HG03139 (cell line): ENCODE data around the gene IL5.

Experiments
- ATAC-seq: cut with Tn5 transposase; IDR thresholded peaks from one replicate; pipeline ENCODE4 v1.9.1; 2021; ENCODE audit not compliant: unreplicated experiment

The IL5 gene

GRCh38 chr5:132499440-132500243 is 43.7 kb downstream of the IL5 start:
- no peak for ATAC-seq

GRCh38 chr5:132498686-132499271 is 44.5 kb downstream of the IL5 start:
- ATAC-seq, result no peak

GRCh38 chr5:132498152-132498551 is 45.2 kb downstream of the IL5 start:
- no peak for ATAC-seq

GRCh38 chr5:132497488-132497997 is 45.8 kb downstream of the IL5 start:
- no peak for ATAC-seq

GRCh38 chr5:132496631-132497487 is 46.5 kb downstream of the IL5 start:
- ATAC-seq, result peak; percentile 36

DNA sequence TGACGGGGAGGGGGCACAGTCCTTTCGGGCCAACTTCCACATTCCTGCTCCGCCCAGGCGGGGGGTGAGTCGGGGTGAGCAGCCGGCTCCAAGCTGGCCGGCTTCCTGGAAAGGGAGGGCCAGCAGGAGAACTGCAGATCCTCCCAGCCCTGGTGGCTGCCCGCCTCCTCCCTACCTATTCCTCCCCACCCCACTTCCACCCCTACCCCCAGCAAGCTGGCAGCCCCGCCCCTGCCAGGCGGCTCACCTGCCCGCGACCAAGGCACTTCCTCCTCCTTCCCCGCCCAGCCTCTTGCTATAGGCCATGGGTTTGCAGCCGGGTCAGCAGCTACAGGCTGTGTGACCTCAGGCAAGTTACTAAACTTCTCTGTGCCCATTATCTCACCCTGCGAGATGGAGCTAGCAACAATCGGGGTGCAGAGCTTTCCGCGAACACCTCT is 47.1 kb downstream of the IL5 start:
- ATAC-seq, result peak; percentile 40

DNA sequence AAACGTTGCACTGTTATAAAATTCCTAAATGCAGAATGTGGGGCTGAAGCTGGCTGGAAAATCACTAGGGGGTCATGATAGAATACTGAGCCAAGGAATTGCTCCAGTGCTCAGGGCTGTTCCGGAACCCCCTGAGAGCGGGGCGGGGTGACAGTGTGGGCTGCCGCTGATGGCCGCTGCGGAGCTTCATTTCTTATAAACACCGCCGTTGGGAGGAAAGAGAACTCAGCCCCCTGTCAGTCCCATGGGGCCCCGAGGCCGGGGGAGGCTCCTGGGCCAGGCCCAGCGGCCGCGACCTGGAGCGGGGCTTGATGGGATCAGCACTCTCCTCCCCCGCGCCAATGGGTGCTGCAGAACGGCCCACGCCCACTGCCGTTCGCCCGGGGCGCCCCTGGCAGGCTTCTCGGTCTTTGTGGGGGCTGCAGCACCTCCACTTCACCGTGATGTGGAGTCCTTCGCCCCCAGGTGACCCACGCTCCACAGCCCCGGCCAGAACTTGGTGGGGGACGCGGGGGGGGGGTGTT is 47.6 kb downstream of the IL5 start:
- peak; percentile 26 for ATAC-seq

DNA sequence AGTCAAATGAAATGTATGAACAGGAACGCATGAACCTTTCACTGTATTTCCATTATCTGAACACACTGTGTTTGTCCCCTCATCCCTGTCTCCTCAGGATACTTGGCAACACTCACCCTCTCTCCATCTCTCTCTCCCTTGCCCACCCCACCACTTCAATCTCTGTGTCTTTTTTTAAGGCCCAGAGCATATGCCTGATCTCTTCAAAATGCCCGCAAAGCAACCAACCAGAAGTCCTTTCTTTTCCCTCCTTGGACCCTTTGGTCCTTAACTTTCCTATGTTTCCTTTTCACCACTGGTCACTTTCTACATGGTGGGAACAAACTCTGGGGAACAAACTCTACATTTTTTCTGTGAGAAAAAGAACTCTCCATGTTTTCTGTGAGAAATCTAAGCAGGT is 49.5 kb downstream of the IL5 start:
- ATAC-seq, result no peak

DNA sequence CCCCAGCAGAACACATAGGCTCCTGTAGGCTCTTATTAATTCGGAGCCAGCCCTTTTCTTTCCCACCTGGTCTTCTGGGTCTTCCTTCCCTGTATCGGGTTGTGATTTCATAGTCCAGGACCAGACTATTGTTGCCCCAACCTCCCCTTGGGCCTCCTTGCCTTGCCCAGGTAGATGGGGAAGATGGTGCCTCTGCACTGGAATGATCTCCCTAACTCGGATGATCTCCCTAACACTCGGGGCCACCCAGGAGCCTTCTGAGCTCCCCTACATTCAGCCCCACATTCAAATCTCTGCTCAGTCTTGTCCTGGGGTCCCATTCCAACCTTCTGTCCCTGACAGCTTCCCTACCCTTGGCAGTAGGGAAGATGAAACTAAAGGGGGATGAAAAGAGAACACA is 50.1 kb downstream of the IL5 start:
- no peak for ATAC-seq

- no peak for ATAC-seq
Observed at GRCh38 chr5:132492386-132493125, 50.8 kb downstream of the IL5 start.
